SK-N-SH (cell line): ENCODE results near the gene S100A16. TPM values are rescaled to one million over a fixed set of nuclear protein-coding genes. Genes with fewer than 3 reads are reported as not detected.

Experiments used
- CTCF ChIA-PET: fragments of 300-600, 350-600 bp; formaldehyde crosslinking; extraction: SDS; loops from one replicate; lab custom pipeline; 2021; lab: Yijun Ruan, JAX
- POLR2A ChIA-PET: fragments of 350-600 bp; sonication (Branson Sonifier 250); formaldehyde crosslinking; extraction: SDS; loops from one replicate; lab custom pipeline; 2020; ENCODE audit warnings: antibody characterized with exemption, inconsistent platforms; lab: Yijun Ruan, JAX
- DNase-seq: peaks from one replicate; pipeline ENCODE4 v3.0.0; 2012
- H2AFZ ChIP-seq: fragments of 200-600 bp; sonication (generic); 2 replicates; pipeline ENCODE4 v1.8.1; 2016; ENCODE audit warnings: antibody characterized with exemption, mild to moderate bottlenecking, low read depth
- H3F3A ChIP-seq: fragments of 200-600 bp; sonication (generic); replicated peaks from 2 replicates; pipeline ENCODE3; 2016; ENCODE audit warnings: antibody characterized with exemption, mild to moderate bottlenecking; ENCODE audit not compliant: insufficient read depth
- H3K27ac ChIP-seq, 2 experiments: fragments of 200-500 bp in 1 of 2; fragments of 200-600 bp in 1 of 2; sonication (Bioruptor generic) in 1 of 2; sonication (generic), shearing (Covaris generic) in 1 of 2; 2 replicates each; pipeline versions ENCODE4 v1.5.1 to v1.6.1; 2014 to 2016; ENCODE audit warnings: low read depth in 2 of 2, inconsistent platforms in 1 of 2, low read length in 1 of 2, mild to moderate bottlenecking in 1 of 2, mixed read lengths in 1 of 2
- H3K27me3 ChIP-seq: fragments of 200-600 bp; sonication (generic), shearing (Covaris generic); 2 replicates; pipeline ENCODE4 v1.6.1; 2016; ENCODE audit warnings: mixed run types; ENCODE audit not compliant: insufficient read depth
- H3K36me3 ChIP-seq, 2 experiments: fragments of 200-500 bp in 1 of 2; fragments of 200-600 bp in 1 of 2; sonication (Bioruptor generic) in 1 of 2; sonication (generic) in 1 of 2; replicated peaks in 1 of 2; 2 replicates each; pipeline versions ENCODE3 to v1.5.1; 2014 to 2016; ENCODE audit warnings: low read length in 1 of 2, mild to moderate bottlenecking in 1 of 2; ENCODE audit not compliant: insufficient read depth in 2 of 2, control insufficient read depth in 1 of 2
- H3K4me1 ChIP-seq, 2 experiments: fragments of 200-500 bp in 1 of 2; fragments of 200-600 bp in 1 of 2; sonication (Bioruptor generic) in 1 of 2; sonication (generic), shearing (Covaris generic) in 1 of 2; 2 replicates each; pipeline versions ENCODE4 v1.5.1 to v1.6.1; 2014 to 2016; ENCODE audit warnings: low read depth in 1 of 2, low read length in 1 of 2, mixed run types in 1 of 2; ENCODE audit not compliant: insufficient read depth in 2 of 2, control insufficient read depth in 1 of 2
- H3K4me2 ChIP-seq: fragments of 200-600 bp; sonication (generic), shearing (Covaris generic); 2 replicates; pipeline ENCODE4 v1.6.1; 2017; ENCODE audit warnings: mixed run types
- H3K4me3 ChIP-seq, 2 experiments: fragments of 200-500 bp in 1 of 2; fragments of 200-600 bp in 1 of 2; sonication (Bioruptor generic) in 1 of 2; sonication (generic), shearing (Covaris generic) in 1 of 2; 2 replicates each; pipeline versions ENCODE4 v1.5.1 to v1.8.1; 2014 to 2016; ENCODE audit warnings: low read depth in 2 of 2, inconsistent platforms in 1 of 2, low read length in 1 of 2, mild to moderate bottlenecking in 1 of 2, mixed read lengths in 1 of 2, moderate library complexity in 1 of 2
- H3K79me2 ChIP-seq: fragments of 200-600 bp; sonication (generic); 2 replicates; pipeline ENCODE4 v1.8.1; 2017; ENCODE audit warnings: mild to moderate bottlenecking; ENCODE audit not compliant: insufficient read depth
- H3K9ac ChIP-seq: fragments of 200-600 bp; sonication (generic); 2 replicates; pipeline ENCODE4 v1.6.1; 2017; ENCODE audit warnings: mixed run types
- H3K9me2 ChIP-seq: fragments of 200-600 bp; sonication (generic); 2 replicates; pipeline ENCODE4 v1.6.1; 2017; ENCODE audit warnings: mixed run types
- H3K9me3 ChIP-seq: fragments of 200-600 bp; sonication (generic); 2 replicates; pipeline ENCODE4 v1.6.1; 2017; ENCODE audit warnings: mixed run types, mild to moderate bottlenecking, moderate library complexity
- H4K20me1 ChIP-seq: fragments of 200-600 bp; sonication (generic); 2 replicates; pipeline ENCODE4 v1.6.1; 2017; ENCODE audit warnings: mild to moderate bottlenecking, mixed run types; ENCODE audit not compliant: insufficient read depth
- CHD2 ChIP-seq: fragments of 150-350 bp; IDR thresholded peaks from 2 replicates; pipeline ENCODE4 v1.6.1; 2018; ENCODE audit warnings: low read length; ENCODE audit not compliant: partially characterized antibody
- CTCF ChIP-seq: fragments of 200-600 bp; sonication (generic); IDR thresholded peaks from 2 replicates; pipeline ENCODE4 v1.6.1; 2017; ENCODE audit warnings: antibody characterized with exemption, mild to moderate bottlenecking, moderate library complexity
- FOXJ3 ChIP-seq: sonication (generic); formaldehyde crosslinking; IDR thresholded peaks from 2 replicates; pipeline ENCODE4 v1.5.1; 2020; ENCODE audit warnings: mild to moderate bottlenecking, missing genetic modification reagents
- MAX ChIP-seq: IDR thresholded peaks from 2 replicates; pipeline ENCODE4 v1.4.0; 2012; ENCODE audit warnings: low read depth
- MXI1 ChIP-seq: IDR thresholded peaks from 2 replicates; pipeline ENCODE4 v1.6.1; 2012; ENCODE audit warnings: mild to moderate bottlenecking, low read depth, low read length, improper control_type of control experiment
- NFIC ChIP-seq: IDR thresholded peaks from 2 replicates; pipeline ENCODE4 v1.4.0; 2012; ENCODE audit warnings: borderline replicate concordance
- NRF1 ChIP-seq: IDR thresholded peaks from 2 replicates; pipeline ENCODE4 v1.6.1; 2012; ENCODE audit warnings: low read depth, mild to moderate bottlenecking, low read length
- PBX3 ChIP-seq: IDR thresholded peaks from 2 replicates; pipeline ENCODE4; 2012
- POLR2AphosphoS5 ChIP-seq: IDR thresholded peaks from 2 replicates; pipeline ENCODE4 v1.6.1; 2012; ENCODE audit warnings: low read depth, low read length
- RAD21 ChIP-seq: IDR thresholded peaks from 2 replicates; pipeline ENCODE4 v1.6.1; 2012; ENCODE audit warnings: mild to moderate bottlenecking, low read length
- RCOR1 ChIP-seq: fragments of 150-350 bp; IDR thresholded peaks from 2 replicates; pipeline ENCODE4 v1.6.1; 2017; ENCODE audit warnings: antibody characterized with exemption, low read length
- REST ChIP-seq: IDR thresholded peaks from 2 replicates; pipeline ENCODE4 v1.6.1; 2012; ENCODE audit warnings: mild to moderate bottlenecking, low read depth, low read length, moderate library complexity
- RFX5 ChIP-seq: IDR thresholded peaks from 2 replicates; pipeline ENCODE4 v1.6.1; 2012; ENCODE audit warnings: mild to moderate bottlenecking, improper control_type of control experiment, low read length
- SIN3A ChIP-seq: IDR thresholded peaks from 2 replicates; pipeline ENCODE4 v1.6.1; 2012; ENCODE audit warnings: low read depth, mild to moderate bottlenecking, low read length, moderate library complexity, borderline replicate concordance
- SMC3 ChIP-seq: IDR thresholded peaks from 2 replicates; pipeline ENCODE4 v1.6.1; 2012; ENCODE audit warnings: low read depth, low read length, improper control_type of control experiment
- TCF12 ChIP-seq: IDR thresholded peaks from 2 replicates; pipeline ENCODE4 v1.4.0; 2012
- ZBTB33 ChIP-seq: IDR thresholded peaks from 2 replicates; pipeline ENCODE4 v1.4.0; 2012; ENCODE audit warnings: low read depth, borderline replicate concordance
- whole genome bisulfite sequencing: methylation state at CpG from one replicate; pipeline ENCODE4 v1.1.6; 2017; ENCODE audit warnings: low lambda C conversion rate; 5-methylcytosine and 5-hydroxymethylcytosine counted together
- polyA plus RNA-seq, 3 experiments: library from polyadenylated mRNA; depleted of rRNA; stranded (reverse); fragments of >200 nt; gene quantifications; 2 replicates each; pipeline ENCODE4 v1.2.3, GENCODE V29; 2012

Gene S100A16
- polyA plus RNA-seq, 1 of the 3 experiments (the other 2 are of a cell fraction) = 512 TPM

GRCh38 chr1:153569465-153569864 is 43.5 kb downstream of the S100A16 start:
- H4K20me1 ChIP-seq = no peaks in the 10 kb centered on the region
- H3K79me2 ChIP-seq = peaks cover 11% of the 10 kb centered on the region
- ChIA-PET CTCF (interaction anchor here (1.0 to 7.4 kb wide), 13 partner anchors 8 to 76 kb away, joined by 3 to 283 read pairs (median 20); partner anchors contain the start of genes S100A14, S100A3, S100A4 and S100A6), POLR2A (no interaction called here)
- no peak overlapping the region for H3K27ac ChIP-seq
- no peaks in the 10 kb centered on the region for H3K36me3 ChIP-seq
- H3K4me2 ChIP-seq = no peak overlapping the region
- WGBS = 83% methylated on average over 8 of the region's 8 CpGs
- H3K4me3 ChIP-seq = no peak overlapping the region
- no peak overlapping the region for H2AFZ ChIP-seq
- DNase-seq = no peak
- no peaks in the 10 kb centered on the region for H3K27me3 ChIP-seq
- no peak for TF ChIP-seq RFX5
- no peaks in the 10 kb centered on the region for H3K9me3 ChIP-seq
- peaks cover 33 to 42% of the 10 kb centered on the region in 2 experiments for H3K4me1 ChIP-seq
- peaks cover 26% of the 10 kb centered on the region for H3F3A ChIP-seq
- H3K9me2 ChIP-seq = no peaks in the 10 kb centered on the region
- H3K9ac ChIP-seq = no peak overlapping the region

GRCh38 chr1:153568367-153569099 is 44.4 kb downstream of the S100A16 start:
- Histone ChIP-seq H3K9me2 (no peaks in the 10 kb centered on the region), H3K79me2 (peaks cover 15% of the 10 kb centered on the region), H3K27ac (peak overlapping the region; percentile 95 to 99), H3K9me3 (no peaks in the 10 kb centered on the region), H3K27me3 (no peaks in the 10 kb centered on the region), H3K9ac (peak overlapping the region; percentile 36; the same call in 1 of the 2 replicates), H2AFZ (peak overlapping the region; percentile 91), H3K4me1 (peaks cover 33 to 50% of the 10 kb centered on the region in 2 experiments), H3K36me3 (no peaks in the 10 kb centered on the region), H3F3A (peaks cover 26% of the 10 kb centered on the region), H3K4me3 (no peak overlapping the region; a peak in 1 of 4 replicates), H4K20me1 (no peaks in the 10 kb centered on the region), H3K4me2 (peak overlapping the region; percentile 30; the same call in 1 of the 2 replicates)
- DNase-seq = peak; percentile 92
- 21% methylated on average over 24 of the region's 25 CpGs for WGBS
- ChIA-PET POLR2A (no interaction called here), CTCF (interaction anchor here (0.6 to 7.4 kb wide), 36 partner anchors 9 to 418 kb away, joined by 3 to 283 read pairs (median 5); partner anchors contain the start of genes CHTOP, ILF2, RAB13 and S100A14)
- TF ChIP-seq ZBTB33 (no peak), RAD21 (peak; percentile 97), PBX3 (no peak), SIN3A (peak; percentile 79; the same call in 1 of the 2 replicates), CHD2 (no peak), NFIC (peak; percentile 19; the same call in 1 of the 2 replicates), POLR2AphosphoS5 (no peak), RFX5 (0 out of 2 replicates have a peak, but pooled peaks have one; percentile 18), MXI1 (peak; percentile 57; the same call in 1 of the 2 replicates), CTCF (peak; percentile 97), RCOR1 (0 out of 2 replicates have a peak, but pooled peaks have one; percentile 13), FOXJ3 (CRISPR knock-in tag) (no peak), SMC3 (peak; percentile 99), TCF12 (peak; percentile 50), REST (0 out of 2 replicates have a peak, but pooled peaks have one; percentile 21), MAX (peak; percentile 74), NRF1 (peak; percentile 33; the same call in 1 of the 2 replicates)
